ENCODE measurements around the gene PCYT2. TPM values are rescaled to one million over a fixed set of nuclear protein-coding genes. Genes with fewer than 3 reads are reported as not detected.

Gene PCYT2
- total RNA-seq, 1 donor from 2014 or later, result 29.5 TPM

GRCh38 chr17:81948635-81949378, 37.6 kb upstream of the PCYT2 start:
- intact Hi-C loops (cut with DNase I), result no loop called here
- ATAC-seq (ENCODE audit: poor library complexity) (no peak), DNase-seq (no peak)

GRCh38 chr17:81947189-81947588, 36.0 kb upstream of the PCYT2 start, which contains the start of gene MYADML2:
MYADML2 (minus strand) TSS chr17:81947233; CDS start chr17:81941741, 5,492 bp downstream.
- intact Hi-C loops (cut with DNase I), result no loop called here
- ATAC-seq (ENCODE audit: poor library complexity), result no peak

GRCh38 chr17:81944858-81945257, 33.7 kb upstream of the PCYT2 start:
- ATAC-seq (ENCODE audit: poor library complexity), result no peak
- intact Hi-C loops (cut with DNase I), result no loop called here

More at GRCh38 chr17:81947189-81947588, 36.0 kb upstream of the PCYT2 start, which contains the start of gene MYADML2:
- DNase-seq, result no peak

GRCh38 chr17:81942167-81942553, 31.0 kb upstream of the PCYT2 start:
- ATAC-seq (ENCODE audit: poor library complexity), result no peak
- intact Hi-C loops (cut with DNase I), result no loop called here
- no peak for DNase-seq

More at GRCh38 chr17:81944858-81945257, 33.7 kb upstream of the PCYT2 start:
- DNase-seq, result no peak

GRCh38 chr17:81941484-81942166, 30.4 kb upstream of the PCYT2 start:
- intact Hi-C loops (cut with DNase I), result no loop called here
- DNase-seq (peak; percentile 70), ATAC-seq (ENCODE audit: poor library complexity) (peak; percentile 56)

GRCh38 chr17:81940538-81941483, 29.6 kb upstream of the PCYT2 start:
- ATAC-seq (ENCODE audit: poor library complexity) (no peak), DNase-seq (no peak)
- intact Hi-C loops (cut with DNase I), result no loop called here

GRCh38 chr17:81939881-81940385, 28.7 kb upstream of the PCYT2 start:
- peak; percentile 89 for DNase-seq
- intact Hi-C loops (cut with DNase I), result no loop called here
- peak; percentile 28 for ATAC-seq (ENCODE audit: poor library complexity)

GRCh38 chr17:81939218-81939617, 28.0 kb upstream of the PCYT2 start:
- ATAC-seq (ENCODE audit: poor library complexity), result no peak
- intact Hi-C loops (cut with DNase I), result no loop called here

GRCh38 chr17:81935709-81936084, 24.5 kb upstream of the PCYT2 start:
- DNase-seq, result no peak
- ATAC-seq (ENCODE audit: poor library complexity), result no peak
- intact Hi-C loops (cut with DNase I), result no loop called here

More at GRCh38 chr17:81939218-81939617, 28.0 kb upstream of the PCYT2 start:
- no peak for DNase-seq

GRCh38 chr17:81934850-81935708, 23.9 kb upstream of the PCYT2 start:
- intact Hi-C loops (cut with DNase I), result no loop called here
- ATAC-seq (ENCODE audit: poor library complexity), result no peak
- no peak for DNase-seq

- ATAC-seq (ENCODE audit: poor library complexity), result no peak
- intact Hi-C loops (cut with DNase I), result no loop called here
- no peak for DNase-seq
Measured at GRCh38 chr17:81934098-81934757, 23.0 kb upstream of the PCYT2 start.

GRCh38 chr17:81933178-81933699, 22.0 kb upstream of the PCYT2 start:
- intact Hi-C loops (cut with DNase I), result no loop called here
- no peak for DNase-seq

GRCh38 chr17:81932333-81932983, 21.3 kb upstream of the PCYT2 start:
- intact Hi-C loops (cut with DNase I), result no loop called here
- no peak for DNase-seq
- ATAC-seq (ENCODE audit: poor library complexity), result no peak

More at GRCh38 chr17:81933178-81933699, 22.0 kb upstream of the PCYT2 start:
- no peak for ATAC-seq (ENCODE audit: poor library complexity)

GRCh38 chr17:81931557-81932332, 20.5 kb upstream of the PCYT2 start:
- no peak for ATAC-seq (ENCODE audit: poor library complexity)
- DNase-seq, result no peak
- intact Hi-C loops (cut with DNase I), result no loop called here

GRCh38 chr17:81931189-81931556, 20.0 kb upstream of the PCYT2 start:
- intact Hi-C loops (cut with DNase I), result no loop called here
- no peak for ATAC-seq (ENCODE audit: poor library complexity)

More at GRCh38 chr17:81931189-81931556, 20.0 kb upstream of the PCYT2 start:
- no peak for DNase-seq

Measured in Right ventricle myocardium superior (tissue), 1 donor.